ENCODE results near the gene ARHGEF6.

DNA sequence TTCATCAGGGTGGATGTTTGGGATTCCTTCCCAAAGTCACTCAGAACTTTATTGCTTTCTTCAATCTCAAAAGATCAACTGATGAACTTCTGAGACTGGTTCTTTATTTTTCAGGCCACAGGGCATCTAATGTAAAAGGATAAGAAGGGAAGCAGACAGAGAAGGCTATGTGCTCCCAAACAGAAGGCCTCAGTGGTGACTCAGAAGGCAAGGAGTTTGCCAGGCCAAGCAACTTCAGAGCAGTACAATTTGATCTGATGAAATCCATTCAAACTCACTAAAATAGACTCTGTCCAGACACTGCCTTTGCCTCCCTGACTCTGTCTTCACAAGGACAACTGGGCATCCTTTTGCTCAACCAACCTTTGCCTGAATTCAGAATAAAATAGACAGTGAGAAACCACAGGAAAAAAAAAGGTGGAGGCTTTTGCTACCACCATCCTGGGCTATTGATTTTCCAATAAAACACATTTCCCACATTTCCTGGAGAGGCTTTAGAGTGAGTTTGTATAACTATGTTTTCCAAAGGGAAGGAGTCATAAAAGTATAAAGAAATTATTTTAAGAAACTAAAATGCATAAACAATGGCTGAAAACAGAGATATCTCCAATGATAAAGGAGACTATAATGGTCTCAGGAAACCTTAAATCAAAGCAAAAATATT, 55.2 kb downstream of the ARHGEF6 start:
- TF ChIP-seq, protein P1, sequence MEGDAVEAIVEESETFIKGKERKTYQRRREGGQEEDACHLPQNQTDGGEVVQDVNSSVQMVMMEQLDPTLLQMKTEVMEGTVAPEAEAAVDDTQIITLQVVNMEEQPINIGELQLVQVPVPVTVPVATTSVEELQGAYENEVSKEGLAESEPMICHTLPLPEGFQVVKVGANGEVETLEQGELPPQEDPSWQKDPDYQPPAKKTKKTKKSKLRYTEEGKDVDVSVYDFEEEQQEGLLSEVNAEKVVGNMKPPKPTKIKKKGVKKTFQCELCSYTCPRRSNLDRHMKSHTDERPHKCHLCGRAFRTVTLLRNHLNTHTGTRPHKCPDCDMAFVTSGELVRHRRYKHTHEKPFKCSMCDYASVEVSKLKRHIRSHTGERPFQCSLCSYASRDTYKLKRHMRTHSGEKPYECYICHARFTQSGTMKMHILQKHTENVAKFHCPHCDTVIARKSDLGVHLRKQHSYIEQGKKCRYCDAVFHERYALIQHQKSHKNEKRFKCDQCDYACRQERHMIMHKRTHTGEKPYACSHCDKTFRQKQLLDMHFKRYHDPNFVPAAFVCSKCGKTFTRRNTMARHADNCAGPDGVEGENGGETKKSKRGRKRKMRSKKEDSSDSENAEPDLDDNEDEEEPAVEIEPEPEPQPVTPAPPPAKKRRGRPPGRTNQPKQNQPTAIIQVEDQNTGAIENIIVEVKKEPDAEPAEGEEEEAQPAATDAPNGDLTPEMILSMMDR (conservative IDR thresholded peaks at IDR 0.05; ENCODE audit: low read length) = no peak
- no peak for TF ChIP-seq EZH2phosphoT487 (IDR thresholded peaks at IDR 0.05; ENCODE audit: borderline replicate concordance, low read depth, low read length)
